Pancreas (tissue), 10 donors: ENCODE measurements around the gene PBX4. TPM values are rescaled to one million over a fixed set of nuclear protein-coding genes. Genes with fewer than 3 reads are reported as not detected.

ENCODE experiments used
- ATAC-seq, 4 donors: fragments of 200-7000 bp; cut with Tn5 transposase; one replicate each; pipeline versions ENCODE4 v1.8.0 to v1.9.1; 2020; ENCODE audit warnings: mild to moderate bottlenecking in 4 of 4, moderate library complexity in 4 of 4
- DNase-seq, 6 donors: peaks; one replicate each; pipeline ENCODE4 v3.0.0-alpha.2; 2020
- FAIRE-seq: peaks from 2 replicates; lab custom pipeline; 2012; peaks lifted over from hg19 to GRCh38; lab: Jason Lieb, UNC
- H3K27ac ChIP-seq, 4 donors: fragments of 200-600 bp; sonication (generic); 1 replicate in 3 of 4; 2 replicates in 1 of 4; pipeline versions ENCODE4 v1.5.0 to v1.8.0; 2020
- H3K27me3 ChIP-seq, 4 donors: fragments of 200-600 bp; one replicate each; pipeline ENCODE4 v1.8.0; 2021
- H3K36me3 ChIP-seq, 3 donors: fragments of 200-600 bp; sonication (generic) in 1 of 3; one replicate each; pipeline versions ENCODE4 v1.5.0 to v1.8.0; 2020 to 2021
- H3K4me1 ChIP-seq, 3 donors: fragments of 200-600 bp; one replicate each; pipeline ENCODE4 v1.8.0; 2021
- H3K4me3 ChIP-seq, 4 donors: fragments of 200-600 bp; sonication (generic) in 2 of 4; one replicate each; pipeline versions ENCODE4 v1.5.0 to v1.8.0; 2020 to 2021
- H3K9me3 ChIP-seq, 4 donors: fragments of 200-600 bp; one replicate each; pipeline ENCODE4 v1.8.0; 2021
- CTCF ChIP-seq, 4 donors: fragments of 200-600 bp; sonication (generic) in 3 of 4; IDR thresholded peaks; one replicate each; pipeline versions ENCODE4 v1.5.0 to v1.8.0; 2021; ENCODE audit warnings: antibody characterized with exemption in 4 of 4
- WGBS, 2 donors: extraction: QIAGEN DNeasy Blood & Tissue Kit; methylation state at CpG; one replicate each; pipeline ENCODE4 v1.1.7; 2013; 5-methylcytosine and 5-hydroxymethylcytosine counted together
- intact Hi-C, 3 donors: fragments of 100-400 bp; cut with DNase I; formaldehyde crosslinking; loops; one replicate each; pipeline versions ENCODE4 v1.11.1 to v1.14.2; 2022
- polyA plus RNA-seq, 2 donors: library from polyadenylated mRNA; stranded (reverse); fragments of 200-250 nt; gene quantifications; one replicate each; pipeline ENCODE4 v1.2.3, GENCODE V29; 2013
- total RNA-seq, 6 donors: library from RNA; stranded (reverse); fragmentation: NEBNext Ultra II Directional in 4 of 6; extraction: Animal tissue kit (Norgen Biotek cat#: 25700) in 4 of 6; gene quantifications; one replicate each; pipeline versions ENCODE4 v1.2.1 to v1.2.4, GENCODE V29; 2021 to 2023
- donor health status: healthy with polysubstance abuse.
- donor health status: DM: no; HTN: no; CAD: no; lungs with moderate emphysema.
- donor health status: DM: no; HTN: no; CAD: no.
- donor health status: control.
- donor health status: control.
- donor health status: Bipolar disorder and iron deficiency.
- donor health status: DM: yes; HTN: yes; CAD: no.
- donor health status: DM: no; HTN: no; CAD: no.
- donor health status: DM: no; HTN: no; CAD: no.
- donor health status: DM: yes; HTN: yes; CAD: no.

The PBX4 gene
- total and polyA plus RNA-seq, 8 donors, result 0.18 to 4.0 (median 0.49) TPM

GRCh38 chr19:19649580-19649995 is 31.1 kb upstream of the PBX4 start:
- H3K27ac ChIP-seq, result no peak overlapping the region
- H3K27me3 ChIP-seq, result no peaks in the 10 kb centered on the region
- 95 to 96% methylated on average over 22 of the region's 22 CpGs for WGBS, 2 donors
- peaks cover 5 to 63% (median 49%) of the 10 kb centered on the region in 3 donors for H3K36me3 ChIP-seq
- intact Hi-C loops, result loop anchor here in 1 of 3 donors (5.0 kb wide), 1 partner anchor 117 kb away; no protein-coding TSS in a partner anchor
- DNase-seq (peak in 1 of 6 donors; percentile 70), ATAC-seq (no peak), FAIRE-seq (no peak)
- H3K4me3 ChIP-seq, result no peak overlapping the region
- H3K4me1 ChIP-seq, result no peaks in the 10 kb centered on the region
- no peak for TF ChIP-seq CTCF (IDR thresholded peaks at IDR 0.05)
- H3K9me3 ChIP-seq, result no peaks in the 10 kb centered on the region

GRCh38 chr19:19649155-19649554 is 30.7 kb upstream of the PBX4 start:
- TF ChIP-seq CTCF (IDR thresholded peaks at IDR 0.05), result no peak
- DNase-seq (no peak), FAIRE-seq (no peak), ATAC-seq (no peak)
- Histone ChIP-seq H3K27me3 (no peaks in the 10 kb centered on the region), H3K4me1 (no peaks in the 10 kb centered on the region), H3K9me3 (no peaks in the 10 kb centered on the region), H3K4me3 (no peak overlapping the region), H3K36me3 (peaks cover 5 to 58% (median 45%) of the 10 kb centered on the region in 3 donors), H3K27ac (no peak overlapping the region)
- intact Hi-C loops, result loop anchor here in 1 of 3 donors (5.0 kb wide), 1 partner anchor 117 kb away; no protein-coding TSS in a partner anchor
- 87 to 94% methylated on average over 6 of the region's 6 CpGs for WGBS, 2 donors

- Histone ChIP-seq H3K4me3 (no peak overlapping the region), H3K27me3 (no peaks in the 10 kb centered on the region), H3K36me3 (peaks cover 0 to 40% (median 33%) of the 10 kb centered on the region in 3 donors), H3K4me1 (no peaks in the 10 kb centered on the region), H3K27ac (no peak overlapping the region), H3K9me3 (no peaks in the 10 kb centered on the region)
- 92 to 94% methylated on average over 29 of the region's 29 CpGs for WGBS, 2 donors
- FAIRE-seq (no peak), DNase-seq (peak in 1 of 6 donors; percentile 72), ATAC-seq (no peak)
- no peak for TF ChIP-seq CTCF (IDR thresholded peaks at IDR 0.05)
- intact Hi-C loops, result loop anchor here in 1 of 3 donors (5.0 kb wide), 1 partner anchor 115 kb away; no protein-coding TSS in a partner anchor
These were observed 28.7 kb upstream of the PBX4 start for GRCh38 chr19:19647037-19647835.

GRCh38 chr19:19645233-19645870 is 26.9 kb upstream of the PBX4 start:
- Histone ChIP-seq H3K27ac (no peak overlapping the region), H3K4me1 (no peaks in the 10 kb centered on the region), H3K36me3 (peaks cover 0 to 23% (median 22%) of the 10 kb centered on the region in 3 donors), H3K9me3 (no peaks in the 10 kb centered on the region), H3K4me3 (no peak overlapping the region), H3K27me3 (no peaks in the 10 kb centered on the region)
- ATAC-seq (no peak), FAIRE-seq (no peak), DNase-seq (peak in 1 of 6 donors; percentile 70)
- intact Hi-C loops, result loop anchor here in 1 of 3 donors (5.0 kb wide), 1 partner anchor 113 kb away; no protein-coding TSS in a partner anchor
- WGBS, 2 donors, result 92 to 96% methylated on average over 17 of the region's 17 CpGs
- TF ChIP-seq CTCF (IDR thresholded peaks at IDR 0.05), result no peak
